T-helper 17 cell (primary cell): ENCODE measurements around the gene DDIT3. TPM values are rescaled to one million over a fixed set of nuclear protein-coding genes. Genes with fewer than 3 reads are reported as not detected.
"Not testable (repeated sequence)": the region's sequence is repeated elsewhere in the genome, so short reads cannot be mapped to it uniquely, and the experiment has no call there.

Source experiments
- ATAC-seq: fragments of 150-1000 bp; cut with Tn5 transposase; 2 replicates; pipeline ENCODE4 v1.10.0; 2021; ENCODE audit warnings: mild to moderate bottlenecking, moderate library complexity
- DNase-seq, 3 donors: peaks; one replicate each; pipeline versions ENCODE4 v3.0.0 to v3.0.0-alpha.2; 2020 to 2021
- H3K9me3 ChIP-seq: one replicate; pipeline ENCODE4 v1.7.0; 2013; ENCODE audit warnings: low read length, mild to moderate bottlenecking; ENCODE audit not compliant: control insufficient read depth, poor library complexity, severe bottlenecking
- H3K27ac Mint-ChIP-seq: one replicate; pipeline ENCODE4 v1.8.0; 2022; ENCODE audit warnings: mild to moderate bottlenecking, moderate library complexity, mixed read lengths
- H3K27me3 Mint-ChIP-seq: one replicate; pipeline ENCODE4 v1.8.0; 2022; ENCODE audit warnings: mixed read lengths
- H3K36me3 Mint-ChIP-seq: one replicate; pipeline ENCODE4 v1.8.0; 2022; ENCODE audit warnings: low read depth, mixed read lengths
- H3K4me1 Mint-ChIP-seq: one replicate; pipeline ENCODE4 v1.8.0; 2022; ENCODE audit warnings: mild to moderate bottlenecking, mixed read lengths
- H3K4me3 Mint-ChIP-seq: one replicate; pipeline ENCODE4 v1.8.0; 2022; ENCODE audit warnings: mild to moderate bottlenecking, moderate library complexity, mixed read lengths
- total RNA-seq, 4 donors: library from RNA in 2 of 4; stranded (reverse) in 2 of 4; gene quantifications; one replicate each; pipeline ENCODE4 v1.2.3 and lab custom pipeline; 2022 to 2026

The DDIT3 gene
- total RNA-seq, 2 donors from 2014 or later = 115 to 145 TPM

DNA sequence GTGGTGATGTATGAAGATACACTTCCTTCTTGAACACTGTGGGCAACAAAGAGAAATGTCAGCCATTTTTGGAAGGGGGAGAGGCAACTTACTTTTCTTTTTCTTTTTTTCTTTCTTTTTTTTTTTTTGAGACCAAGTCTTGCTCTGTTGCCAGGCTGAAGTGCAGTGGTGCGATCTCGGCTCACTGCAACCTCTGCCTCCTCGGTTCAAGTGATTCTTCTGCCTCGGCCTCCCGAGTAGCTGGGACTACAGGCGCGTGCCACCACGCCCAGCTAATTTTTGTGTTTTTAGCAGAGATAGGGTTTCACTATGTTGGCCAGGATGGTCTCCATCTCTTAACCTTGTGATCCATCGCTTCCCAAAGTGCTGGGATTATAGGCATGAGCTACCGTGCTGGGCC is 2.6 kb downstream of the DDIT3 start:
- peaks cover 35% of the 10 kb centered on the region for H3K4me1 Mint-ChIP-seq
- H3K9me3 ChIP-seq, H3K36me3 Mint-ChIP-seq, ATAC-seq, H3K27me3 Mint-ChIP-seq, DNase-seq: not testable (repeated sequence)
- peak overlapping the region; percentile 25 for H3K4me3 Mint-ChIP-seq
- peak overlapping the region; percentile 98 for H3K27ac Mint-ChIP-seq

DNA sequence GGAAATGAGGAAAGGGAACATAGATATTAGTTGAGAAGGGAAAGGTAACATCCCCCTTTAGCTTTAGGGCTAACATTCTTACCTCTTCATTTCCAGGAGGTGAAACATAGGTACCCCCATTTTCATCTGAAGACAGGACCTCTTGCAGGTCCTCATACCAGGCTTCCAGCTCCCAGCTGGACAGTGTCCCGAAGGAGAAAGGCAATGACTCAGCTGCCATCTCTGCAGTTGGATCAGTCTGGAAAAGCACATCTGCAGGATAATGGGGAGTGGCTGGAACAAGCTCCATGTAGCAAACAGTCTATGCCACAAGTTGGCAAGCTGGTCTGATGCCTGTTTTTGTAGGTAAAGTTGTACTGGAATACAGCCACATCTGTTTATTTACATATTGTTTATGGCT is 3.1 kb downstream of the DDIT3 start:
- H3K27me3 Mint-ChIP-seq = no peaks in the 10 kb centered on the region
- H3K36me3 Mint-ChIP-seq = peaks cover 9% of the 10 kb centered on the region
- no peak overlapping the region for H3K4me3 Mint-ChIP-seq
- ATAC-seq = no peak
- peaks cover 35% of the 10 kb centered on the region for H3K4me1 Mint-ChIP-seq
- H3K27ac Mint-ChIP-seq = peak overlapping the region; percentile 98
- DNase-seq = no peak
- no peaks in the 10 kb centered on the region for H3K9me3 ChIP-seq

DNA sequence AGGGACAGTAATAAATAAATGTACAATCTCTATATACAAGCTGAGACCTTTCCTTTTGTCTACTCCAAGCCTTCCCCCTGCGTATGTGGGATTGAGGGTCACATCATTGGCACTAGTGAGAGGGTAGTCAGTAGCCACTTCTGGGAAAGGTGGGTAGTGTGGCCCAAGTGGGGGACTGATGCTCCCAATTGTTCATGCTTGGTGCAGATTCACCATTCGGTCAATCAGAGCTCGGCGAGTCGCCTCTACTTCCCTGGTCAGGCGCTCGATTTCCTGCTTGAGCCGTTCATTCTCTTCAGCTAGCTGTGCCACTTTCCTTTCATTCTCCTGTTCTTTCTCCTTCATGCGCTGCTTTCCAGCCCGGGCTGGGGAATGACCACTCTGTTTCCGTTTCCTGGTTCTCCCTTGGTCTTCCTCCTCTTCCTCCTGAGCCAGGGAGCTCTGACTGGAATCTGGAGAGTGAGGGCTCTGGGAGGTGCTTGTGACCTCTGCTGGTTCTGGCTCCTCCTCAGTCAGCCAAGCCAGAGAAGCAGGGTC is 3.6 kb downstream of the DDIT3 start:
- Mint-ChIP-seq H3K4me1 (peaks cover 31% of the 10 kb centered on the region), H3K27me3 (no peaks in the 10 kb centered on the region), H3K36me3 (peaks cover 11% of the 10 kb centered on the region), H3K4me3 (no peak overlapping the region), H3K27ac (peak overlapping the region; percentile 98)
- ATAC-seq (no peak), DNase-seq (no peak)
- H3K9me3 ChIP-seq = no peaks in the 10 kb centered on the region

DNA sequence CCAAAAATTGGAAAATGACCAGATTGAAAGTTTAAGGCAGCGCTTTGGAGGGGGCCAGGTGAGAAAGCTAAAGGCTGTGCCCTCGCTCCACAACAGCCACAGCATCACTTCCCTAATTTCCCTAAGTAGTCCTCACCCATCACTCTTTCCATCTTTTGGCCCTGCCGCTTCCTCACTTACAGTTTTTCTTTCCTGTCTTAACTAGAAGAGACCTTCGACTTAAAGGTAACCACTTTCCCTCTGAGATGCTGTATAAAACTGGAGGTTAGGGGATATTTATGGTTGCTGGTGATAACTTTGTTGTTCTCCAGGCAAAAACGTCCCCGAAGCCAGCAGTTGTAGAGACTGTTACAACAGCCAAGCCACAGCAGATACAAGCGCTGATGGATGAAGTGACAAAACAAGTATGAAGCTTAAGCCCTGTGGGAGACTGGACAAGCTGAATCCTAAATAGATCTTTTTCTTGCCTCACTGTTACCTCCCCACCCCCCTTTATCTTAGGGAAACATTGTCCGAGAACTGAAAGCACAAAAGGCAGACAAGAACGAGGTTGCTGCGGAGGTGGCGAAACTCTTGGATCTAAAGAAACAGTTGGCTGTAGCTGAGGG is 4.3 kb downstream of the DDIT3 start:
- Mint-ChIP-seq H3K36me3 (peaks cover 11% of the 10 kb centered on the region), H3K27ac (peak overlapping the region; percentile 98), H3K27me3 (no peaks in the 10 kb centered on the region), H3K4me3 (no peak overlapping the region), H3K4me1 (peaks cover 27% of the 10 kb centered on the region)
- no peak for DNase-seq
- no peaks in the 10 kb centered on the region for H3K9me3 ChIP-seq
- ATAC-seq = no peak

DNA sequence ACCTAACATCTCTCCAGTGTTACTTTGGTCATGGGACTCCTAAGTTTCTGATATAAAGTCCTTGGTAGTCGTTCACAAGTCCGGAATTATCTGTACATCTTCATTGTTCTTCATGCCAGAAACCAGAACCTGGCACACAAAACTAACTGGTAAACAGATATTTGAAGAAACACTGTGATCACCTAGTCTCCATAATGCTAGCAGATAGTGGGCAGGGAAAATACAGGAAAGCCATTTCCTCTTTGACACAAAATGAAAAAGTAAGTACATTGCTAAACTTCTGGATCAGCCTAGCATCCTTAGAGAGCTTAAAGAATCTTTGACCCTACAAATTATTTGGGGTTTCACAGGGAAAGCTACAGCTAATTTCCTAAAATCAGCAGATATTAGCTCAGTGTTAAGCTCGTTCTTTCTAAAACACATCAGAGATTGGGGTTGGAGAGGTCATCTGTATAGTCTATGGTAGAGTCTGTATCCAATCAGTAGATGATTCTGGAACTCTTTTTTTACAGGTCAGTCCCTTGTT is 4.8 kb downstream of the DDIT3 start:
- Mint-ChIP-seq H3K36me3 (peaks cover 11% of the 10 kb centered on the region), H3K27ac (peak overlapping the region; percentile 98), H3K4me1 (peaks cover 26% of the 10 kb centered on the region), H3K27me3 (no peaks in the 10 kb centered on the region), H3K4me3 (no peak overlapping the region)
- ATAC-seq (no peak), DNase-seq (no peak)
- no peaks in the 10 kb centered on the region for H3K9me3 ChIP-seq

DNA sequence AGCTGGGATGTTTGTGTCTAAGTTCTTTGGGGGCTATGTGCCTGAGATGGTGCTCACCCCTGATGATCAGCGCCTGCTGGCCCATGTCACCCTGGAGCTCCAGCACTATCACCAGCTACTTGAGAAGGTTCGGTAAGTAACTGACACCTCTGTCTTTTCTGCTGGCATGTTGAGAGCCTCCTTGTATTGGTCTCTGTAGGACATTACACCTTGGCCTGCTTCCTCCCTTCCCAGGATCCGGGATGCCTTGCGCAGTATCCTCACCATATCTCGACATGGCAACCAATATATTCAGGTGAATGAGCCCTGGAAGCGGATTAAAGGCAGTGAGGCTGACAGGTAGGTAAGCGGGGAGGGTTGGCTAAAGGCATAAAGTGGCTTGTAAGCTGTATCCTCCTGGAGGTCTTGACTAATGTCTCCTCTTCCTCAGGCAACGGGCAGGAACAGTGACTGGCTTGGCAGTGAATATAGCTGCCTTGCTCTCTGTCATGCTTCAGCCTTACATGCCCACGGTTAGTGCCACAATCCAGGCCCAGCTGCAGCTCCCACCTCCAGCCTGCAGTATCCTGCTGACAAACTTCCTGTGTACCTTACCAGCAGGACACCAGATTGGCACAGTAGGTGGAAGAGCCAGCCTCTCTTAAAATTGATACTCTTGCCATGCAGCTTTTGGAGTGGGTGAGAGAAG is 5.5 kb downstream of the DDIT3 start:
- DNase-seq = no peak
- Mint-ChIP-seq H3K4me1 (peaks cover 22% of the 10 kb centered on the region), H3K27ac (no peak overlapping the region), H3K36me3 (peaks cover 11% of the 10 kb centered on the region), H3K27me3 (no peaks in the 10 kb centered on the region), H3K4me3 (no peak overlapping the region)
- no peak for ATAC-seq
- no peaks in the 10 kb centered on the region for H3K9me3 ChIP-seq

DNA sequence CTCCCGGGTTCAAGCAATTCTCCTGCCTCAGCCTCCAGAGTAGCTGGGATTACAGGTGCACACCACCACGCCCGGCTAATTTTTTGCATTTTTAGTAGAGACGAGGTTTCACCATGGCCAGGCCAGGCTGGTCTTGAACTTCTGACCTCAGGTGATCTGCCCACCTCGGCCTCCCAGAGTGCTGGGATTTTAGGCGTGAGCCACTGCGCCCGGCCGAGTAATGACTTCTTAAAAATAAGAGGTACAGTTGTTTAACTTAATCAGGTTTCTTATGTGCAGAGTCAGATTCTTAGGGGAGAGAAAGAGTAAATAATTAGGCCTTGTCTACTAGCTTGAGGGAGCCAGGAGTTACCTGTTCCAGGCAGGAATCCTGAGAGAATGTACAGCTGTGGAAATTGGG is 6.1 kb downstream of the DDIT3 start:
- H3K4me3 Mint-ChIP-seq, ATAC-seq, DNase-seq, H3K9me3 ChIP-seq, H3K27me3 Mint-ChIP-seq: not testable (repeated sequence)
- Mint-ChIP-seq H3K27ac (peak overlapping the region; percentile 34), H3K36me3 (peaks cover 14% of the 10 kb centered on the region), H3K4me1 (peaks cover 19% of the 10 kb centered on the region)

DNA sequence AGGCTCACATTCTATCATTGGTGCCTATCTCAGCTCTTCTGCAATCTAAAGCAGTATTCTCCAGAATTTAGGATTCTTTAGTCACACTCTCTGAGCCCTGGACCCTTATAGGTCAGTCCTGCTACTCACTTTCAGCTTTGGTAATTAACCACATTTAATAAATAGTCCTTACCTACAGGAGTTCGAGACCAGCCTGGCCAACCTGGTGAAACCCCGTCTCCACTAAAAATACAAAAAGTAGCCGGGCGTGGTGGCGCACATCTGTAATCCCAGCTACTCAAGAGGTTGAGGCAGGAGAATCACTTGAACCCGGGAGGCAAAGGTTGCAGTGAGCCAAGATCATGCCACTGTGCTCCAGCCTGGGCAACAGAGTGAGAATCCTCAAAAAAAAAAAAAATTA is 6.6 kb downstream of the DDIT3 start:
- H3K4me1 Mint-ChIP-seq = peaks cover 14% of the 10 kb centered on the region
- not testable (repeated sequence) for H3K9me3 ChIP-seq, H3K27ac Mint-ChIP-seq, H3K4me3 Mint-ChIP-seq, H3K27me3 Mint-ChIP-seq, ATAC-seq, DNase-seq
- H3K36me3 Mint-ChIP-seq = peaks cover 12% of the 10 kb centered on the region

DNA sequence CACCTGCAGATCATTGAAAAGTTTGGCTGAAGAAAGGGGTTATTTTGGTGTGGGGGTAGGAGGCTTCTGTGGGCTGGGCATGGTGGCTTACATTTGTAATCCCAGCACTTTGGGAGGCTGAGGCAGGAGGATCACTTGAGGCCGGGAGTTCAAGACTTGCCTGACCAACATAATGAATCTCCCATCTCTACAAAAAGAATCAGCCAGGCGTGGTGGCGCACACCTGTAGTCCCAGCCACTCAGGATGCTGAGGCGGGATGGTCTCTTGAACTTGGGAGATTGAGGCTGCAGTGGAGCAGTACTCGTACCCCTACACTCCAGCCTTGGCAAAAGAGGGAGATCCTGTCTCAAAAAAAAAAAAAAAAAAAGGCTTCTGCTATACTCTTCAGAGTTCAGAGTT is 7.0 kb downstream of the DDIT3 start:
- peaks cover 9% of the 10 kb centered on the region for H3K36me3 Mint-ChIP-seq
- no peaks in the 10 kb centered on the region for H3K9me3 ChIP-seq
- no peak overlapping the region for H3K4me3 Mint-ChIP-seq
- no peak overlapping the region for H3K27ac Mint-ChIP-seq
- no peak for DNase-seq
- no peaks in the 10 kb centered on the region for H3K27me3 Mint-ChIP-seq
- ATAC-seq = no peak
- peaks cover 10% of the 10 kb centered on the region for H3K4me1 Mint-ChIP-seq

DNA sequence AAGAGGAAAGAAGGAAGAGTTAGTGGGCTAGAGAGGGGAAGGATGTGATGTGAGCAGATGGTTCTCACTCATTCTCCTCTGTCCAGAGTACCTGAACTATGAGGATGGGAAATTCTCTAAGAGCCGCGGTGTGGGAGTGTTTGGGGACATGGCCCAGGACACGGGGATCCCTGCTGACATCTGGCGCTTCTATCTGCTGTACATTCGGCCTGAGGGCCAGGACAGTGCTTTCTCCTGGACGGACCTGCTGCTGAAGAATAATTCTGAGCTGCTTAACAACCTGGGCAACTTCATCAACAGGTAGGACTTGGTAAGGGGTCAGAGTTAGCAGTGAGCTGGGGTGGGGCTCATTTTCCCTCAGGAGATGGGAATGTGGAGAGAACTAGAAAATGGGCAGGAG is 7.6 kb downstream of the DDIT3 start:
- DNase-seq (no peak), ATAC-seq (no peak)
- Mint-ChIP-seq H3K27ac (no peak overlapping the region), H3K27me3 (no peaks in the 10 kb centered on the region), H3K4me3 (no peak overlapping the region), H3K4me1 (peaks cover 7% of the 10 kb centered on the region), H3K36me3 (peaks cover 8% of the 10 kb centered on the region)
- no peaks in the 10 kb centered on the region for H3K9me3 ChIP-seq

DNA sequence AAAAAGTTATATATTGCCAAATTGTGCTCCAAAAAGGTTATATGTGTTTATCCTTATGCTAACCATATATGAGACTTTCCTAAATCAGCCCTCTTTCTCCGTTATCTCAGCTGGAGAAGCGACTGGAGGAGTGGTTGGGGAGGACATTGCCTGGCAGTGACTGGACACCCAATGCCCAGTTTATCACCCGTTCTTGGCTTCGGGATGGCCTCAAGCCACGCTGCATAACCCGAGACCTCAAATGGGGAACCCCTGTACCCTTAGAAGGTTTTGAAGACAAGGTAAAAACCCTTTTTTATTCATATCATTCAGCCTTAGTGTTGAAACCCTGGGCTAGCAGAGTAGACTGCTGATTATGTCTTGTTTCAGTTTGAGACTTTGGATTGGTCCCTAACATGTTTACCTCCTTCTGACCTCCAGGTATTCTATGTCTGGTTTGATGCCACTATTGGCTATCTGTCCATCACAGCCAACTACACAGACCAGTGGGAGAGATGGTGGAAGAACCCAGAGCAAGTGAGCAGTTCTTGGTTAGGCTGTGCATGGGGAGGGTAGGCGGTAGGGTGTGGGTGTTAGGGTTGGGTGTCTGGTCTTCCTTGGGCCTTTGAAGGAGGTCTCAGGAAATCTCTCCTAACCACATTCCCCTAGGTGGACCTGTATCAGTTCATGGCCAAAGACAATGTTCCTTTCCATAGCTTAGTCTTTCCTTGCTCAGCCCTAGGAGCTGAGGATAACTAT is 8.6 kb downstream of the DDIT3 start:
- Mint-ChIP-seq H3K27me3 (no peaks in the 10 kb centered on the region), H3K4me1 (peaks cover under 1% of the 10 kb centered on the region), H3K36me3 (peaks cover 8% of the 10 kb centered on the region), H3K27ac (peak overlapping the region; percentile 74), H3K4me3 (no peak overlapping the region)
- ATAC-seq (no peak), DNase-seq (no peak)
- no peaks in the 10 kb centered on the region for H3K9me3 ChIP-seq

DNA sequence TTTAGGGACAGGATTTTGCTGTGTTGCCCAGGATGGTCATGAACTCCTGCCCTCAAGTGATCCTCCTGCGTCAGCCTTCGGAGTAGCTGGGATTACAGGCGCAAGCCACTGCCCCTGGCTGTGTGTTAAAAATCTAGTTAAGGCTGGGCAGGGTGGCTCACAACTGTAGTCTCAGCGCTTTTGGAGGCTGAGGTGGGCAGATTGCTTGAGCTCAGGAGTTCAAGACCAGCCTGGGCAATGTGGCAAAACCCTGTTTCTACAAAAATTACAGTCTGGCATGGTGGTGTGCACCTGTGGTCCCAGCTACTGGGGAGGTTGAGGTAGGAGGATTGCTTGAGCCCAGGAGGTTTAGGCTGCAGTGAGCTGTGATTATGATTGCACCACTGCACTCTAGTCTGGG is 9.2 kb downstream of the DDIT3 start:
- no peak overlapping the region for H3K27ac Mint-ChIP-seq
- ATAC-seq = no peak
- no peak for DNase-seq
- no peaks in the 10 kb centered on the region for H3K27me3 Mint-ChIP-seq
- no peaks in the 10 kb centered on the region for H3K9me3 ChIP-seq
- H3K4me1 Mint-ChIP-seq = no peaks in the 10 kb centered on the region
- no peak overlapping the region for H3K4me3 Mint-ChIP-seq
- H3K36me3 Mint-ChIP-seq = peaks cover 8% of the 10 kb centered on the region

DNA sequence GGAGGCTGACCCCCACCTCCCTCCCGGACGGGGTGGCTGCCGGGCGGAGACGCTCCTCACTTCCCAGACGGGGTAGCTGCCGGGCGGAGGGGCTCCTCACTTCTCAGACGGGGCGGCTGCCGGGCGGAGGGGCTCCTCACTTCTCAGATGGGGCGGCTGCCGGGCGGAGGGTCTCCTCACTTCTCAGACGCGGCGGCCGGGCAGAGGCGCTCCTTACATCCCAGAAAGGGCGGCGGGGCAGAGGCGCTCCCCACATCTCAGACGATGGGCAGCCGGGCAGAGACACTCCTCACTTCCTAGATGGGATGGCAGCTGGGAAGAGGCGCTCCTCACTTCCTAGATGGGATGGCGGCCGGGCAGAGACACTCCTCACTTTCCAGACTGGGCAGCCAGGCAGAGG is 12.5 kb downstream of the DDIT3 start:
- H3K4me3 Mint-ChIP-seq, H3K27me3 Mint-ChIP-seq, H3K27ac Mint-ChIP-seq, DNase-seq, ATAC-seq, H3K36me3 Mint-ChIP-seq, H3K9me3 ChIP-seq, H3K4me1 Mint-ChIP-seq: not testable (repeated sequence)
